Measurements from ENCODE around the gene HOXD9.

The HOXD9 gene

GRCh38 chr2:176085120-176085788 lies 37.3 kb upstream of the HOXD9 start:
- in situ Hi-C loops (cut with HindIII; ENCODE audit: low sequenced_read_pairs) = no loop called here

GRCh38 chr2:176085861-176086771 lies 36.4 kb upstream of the HOXD9 start:
- in situ Hi-C loops (cut with HindIII; ENCODE audit: low sequenced_read_pairs) = no loop called here

GRCh38 chr2:176087330-176088047 lies 35.0 kb upstream of the HOXD9 start:
- in situ Hi-C loops (cut with HindIII; ENCODE audit: low sequenced_read_pairs) = no loop called here

GRCh38 chr2:176088048-176088936 lies 34.2 kb upstream of the HOXD9 start:
- in situ Hi-C loops (cut with HindIII; ENCODE audit: low sequenced_read_pairs) = no loop called here

- in situ Hi-C loops (cut with HindIII; ENCODE audit: low sequenced_read_pairs) = no loop called here
Observed at GRCh38 chr2:176088937-176089842, 33.3 kb upstream of the HOXD9 start.

- in situ Hi-C loops (cut with HindIII; ENCODE audit: low sequenced_read_pairs) = loop anchor here (10.0 kb wide), 1 partner anchor 715 kb away; no protein-coding TSS in a partner anchor
Observed at GRCh38 chr2:176089843-176090395, 32.6 kb upstream of the HOXD9 start.

- in situ Hi-C loops (cut with HindIII; ENCODE audit: low sequenced_read_pairs) = loop anchor here (10.0 kb wide), 1 partner anchor 716 kb away; no protein-coding TSS in a partner anchor
Observed at GRCh38 chr2:176090862-176091261, 31.7 kb upstream of the HOXD9 start.

GRCh38 chr2:176091329-176092258 lies 30.9 kb upstream of the HOXD9 start:
- in situ Hi-C loops (cut with HindIII; ENCODE audit: low sequenced_read_pairs) = loop anchor here (10.0 kb wide), 1 partner anchor 717 kb away; no protein-coding TSS in a partner anchor

GRCh38 chr2:176092270-176093144 lies 30.0 kb upstream of the HOXD9 start, which contains the start of gene HOXD13:
TSS of gene HOXD13 (plus strand) at chr2:176092721. CDS start at chr2:176092891, 170 bp downstream.
- in situ Hi-C loops (cut with HindIII; ENCODE audit: low sequenced_read_pairs) = loop anchor here (10.0 kb wide), 1 partner anchor 718 kb away; no protein-coding TSS in a partner anchor

GRCh38 chr2:176093145-176093897 lies 29.2 kb upstream of the HOXD9 start:
- in situ Hi-C loops (cut with HindIII; ENCODE audit: low sequenced_read_pairs) = loop anchor here (10.0 kb wide), 1 partner anchor 719 kb away; no protein-coding TSS in a partner anchor

GRCh38 chr2:176093898-176094249 lies 28.6 kb upstream of the HOXD9 start:
- in situ Hi-C loops (cut with HindIII; ENCODE audit: low sequenced_read_pairs) = loop anchor here (10.0 kb wide), 1 partner anchor 719 kb away; no protein-coding TSS in a partner anchor

- in situ Hi-C loops (cut with HindIII; ENCODE audit: low sequenced_read_pairs) = loop anchor here (10.0 kb wide), 1 partner anchor 720 kb away; no protein-coding TSS in a partner anchor
Observed at GRCh38 chr2:176094349-176094748, 28.2 kb upstream of the HOXD9 start.

GRCh38 chr2:176095421-176095820 lies 27.1 kb upstream of the HOXD9 start:
- in situ Hi-C loops (cut with HindIII; ENCODE audit: low sequenced_read_pairs) = loop anchor here (10.0 kb wide), 1 partner anchor 721 kb away; no protein-coding TSS in a partner anchor

GRCh38 chr2:176096243-176096985 lies 26.1 kb upstream of the HOXD9 start:
- in situ Hi-C loops (cut with HindIII; ENCODE audit: low sequenced_read_pairs) = loop anchor here (10.0 kb wide), 1 partner anchor 722 kb away; no protein-coding TSS in a partner anchor
